C4-2B (cell line): ENCODE results near the gene ECE1.
"Not testable (repeated sequence)": the region's sequence is repeated elsewhere in the genome, so short reads cannot be mapped to it uniquely, and the experiment has no call there.

Experiments
- H3K27ac ChIP-seq: fragments of 450-650 bp; 2 replicates; pipeline ENCODE4 v1.5.1; 2017
- CTCF ChIP-seq: fragments of 450-650 bp; conservative IDR thresholded peaks from 2 replicates; pipeline ENCODE4 v1.5.1; 2017; ENCODE audit warnings: mild to moderate bottlenecking
- ZFX ChIP-seq: fragments of 450-650 bp; IDR thresholded peaks from 2 replicates; pipeline ENCODE4 v1.6.1; 2017

ECE1 gene

GRCh38 chr1:21174230-21174629 lies 116.0 kb downstream of the ECE1 start:
- TF ChIP-seq ZFX (no peak), CTCF (no peak)
- H3K27ac ChIP-seq: no peak overlapping the region

GRCh38 chr1:21173096-21173495 lies 117.2 kb downstream of the ECE1 start:
- not testable (repeated sequence) for H3K27ac ChIP-seq

- H3K27ac ChIP-seq: not testable (repeated sequence)
Observed at GRCh38 chr1:21170837-21171236, 119.4 kb downstream of the ECE1 start.

- no peak overlapping the region for H3K27ac ChIP-seq
- no peak for TF ChIP-seq CTCF
- TF ChIP-seq ZFX: no peak
Observed at GRCh38 chr1:21168444-21168843, 121.8 kb downstream of the ECE1 start.
